HEK293 (cell line): ENCODE data around the gene PLEKHM1.

Experiments used
- CTCF ChIP-seq: fragments of 450-650 bp; formaldehyde crosslinking; IDR thresholded peaks from 2 replicates; pipeline ENCODE4 v1.5.1; 2016; ENCODE audit warnings: missing biosample characterization, missing genetic modification characterization
- PRDM1 ChIP-seq: fragments of 450-650 bp; formaldehyde crosslinking; IDR thresholded peaks from 2 replicates; pipeline ENCODE4; 2016; ENCODE audit warnings: missing biosample characterization, missing genetic modification characterization
- ZNF140 ChIP-seq: fragments of 450-650 bp; formaldehyde crosslinking; IDR thresholded peaks from 2 replicates; pipeline ENCODE4 v1.5.1; 2016; ENCODE audit warnings: missing biosample characterization, missing genetic modification characterization
- ZNF239 ChIP-seq: fragments of 450-650 bp; formaldehyde crosslinking; IDR thresholded peaks from 2 replicates; pipeline ENCODE4 v1.5.1; 2016; ENCODE audit warnings: missing biosample characterization, missing genetic modification characterization
- ZNF510 ChIP-seq: fragments of 450-650 bp; formaldehyde crosslinking; IDR thresholded peaks from 2 replicates; pipeline ENCODE4 v1.5.1; 2018; ENCODE audit warnings: mild to moderate bottlenecking, missing genetic modification characterization, missing biosample characterization; ENCODE audit not compliant: insufficient replicate concordance

- TF ChIP-seq ZNF510 (tag by site-specific recombination) (no peak), CTCF (no peak), ZNF140 (no peak), PRDM1 (no peak), ZNF239 (tag by site-specific recombination) (no peak)
These were observed 51.5 kb downstream of the PLEKHM1 start for GRCh38 chr17:45438931-45439610.
